IMR-90 (cell line): ENCODE measurements around the gene NUAK1. TPM values are rescaled to one million over a fixed set of nuclear protein-coding genes. Genes with fewer than 3 reads are reported as not detected.

Experiments
- ATAC-seq: fragments of 200-7000 bp; cut with Tn5 transposase; 2 replicates; pipeline ENCODE4 v1.9.1; 2020; ENCODE audit warnings: low read depth, mild to moderate bottlenecking, moderate library complexity
- BruUV-seq: library from RNA; stranded (reverse); fragments of 400-500 nt; replicated peaks from 2 replicates; lab custom pipeline; 2021; lab: Mats Ljungman, UMichigan
- CTCF ChIA-PET: fragments of 300-600 bp; formaldehyde crosslinking; extraction: SDS; loops from one replicate; lab custom pipeline; 2021; ENCODE audit warnings: antibody characterized with exemption; lab: Yijun Ruan, JAX
- POLR2A ChIA-PET: fragments of 300-600 bp; sonication (Branson Sonifier 250); formaldehyde crosslinking; loops from one replicate; lab custom pipeline; 2022; ENCODE audit warnings: antibody characterized with exemption; ENCODE audit not compliant: unreplicated experiment; lab: Charles Lee
- DNase-seq: peaks from one replicate; pipeline ENCODE4 v3.0.0; 2013
- H2AFZ ChIP-seq: replicated peaks from 2 replicates; pipeline ENCODE3; 2013; ENCODE audit warnings: low read length, mild to moderate bottlenecking; ENCODE audit not compliant: poor library complexity
- H2AK5ac ChIP-seq: 2 replicates; pipeline ENCODE4 v1.6.1; 2013; ENCODE audit warnings: low read depth, low read length, inconsistent platforms
- H2AK9ac ChIP-seq: replicated peaks from 2 replicates; pipeline ENCODE3; 2013; ENCODE audit warnings: mild to moderate bottlenecking, low read depth, low read length, moderate library complexity; ENCODE audit not compliant: poor library complexity
- H2BK120ac ChIP-seq: 2 replicates; pipeline ENCODE4 v1.6.1; 2013; ENCODE audit warnings: low read depth, low read length, inconsistent platforms
- H2BK15ac ChIP-seq: 3 replicates; pipeline ENCODE4 v1.6.1; 2013; ENCODE audit warnings: low read depth, low read length, inconsistent platforms
- H2BK20ac ChIP-seq: 2 replicates; pipeline ENCODE4 v1.6.1; 2013; ENCODE audit warnings: low read depth, mild to moderate bottlenecking, inconsistent platforms, low read length, moderate library complexity
- H2BK5ac ChIP-seq: 2 replicates; pipeline ENCODE4 v1.6.1; 2013; ENCODE audit warnings: mild to moderate bottlenecking, low read depth, low read length, inconsistent platforms; ENCODE audit not compliant: poor library complexity, severe bottlenecking
- H3K14ac ChIP-seq: replicated peaks from 2 replicates; pipeline ENCODE4 v1.6.1; 2013; ENCODE audit warnings: low read depth, low read length, inconsistent platforms
- H3K18ac ChIP-seq: 2 replicates; pipeline ENCODE4 v1.6.1; 2013; ENCODE audit warnings: low read depth, low read length, control low read depth
- H3K23ac ChIP-seq: 2 replicates; pipeline ENCODE4 v1.6.1; 2013; ENCODE audit warnings: low read depth, low read length, inconsistent platforms
- H3K27ac ChIP-seq: 2 replicates; pipeline ENCODE4 v1.5.1; 2013; ENCODE audit warnings: mild to moderate bottlenecking, control low read depth, low read length; ENCODE audit not compliant: insufficient read depth
- H3K27me3 ChIP-seq: 2 replicates; pipeline ENCODE4 v1.6.1; 2013; ENCODE audit warnings: low read length; ENCODE audit not compliant: control insufficient read depth, insufficient read depth
- H3K36me3 ChIP-seq: 2 replicates; pipeline ENCODE4 v1.6.1; 2013; ENCODE audit warnings: low read length, mixed read lengths; ENCODE audit not compliant: control insufficient read depth, insufficient read depth
- H3K4ac ChIP-seq: 2 replicates; pipeline ENCODE4 v1.6.1; 2013; ENCODE audit warnings: low read depth, low read length, inconsistent platforms
- H3K4me1 ChIP-seq: 2 replicates; pipeline ENCODE4 v1.6.1; 2013; ENCODE audit warnings: low read length, mixed read lengths; ENCODE audit not compliant: control insufficient read depth, insufficient read depth
- H3K4me2 ChIP-seq: 2 replicates; pipeline ENCODE4 v1.6.1; 2013; ENCODE audit warnings: low read depth, mild to moderate bottlenecking, control low read depth, low read length, moderate library complexity
- H3K4me3 ChIP-seq: 2 replicates; pipeline ENCODE4 v1.5.1; 2013; ENCODE audit warnings: low read depth, mild to moderate bottlenecking, control low read depth, low read length, moderate library complexity; ENCODE audit not compliant: insufficient read depth
- H3K56ac ChIP-seq: 2 replicates; pipeline ENCODE4 v1.6.1; 2013; ENCODE audit warnings: low read length, inconsistent platforms; ENCODE audit not compliant: insufficient read depth; ENCODE audit errors: extremely low read depth
- H3K79me1 ChIP-seq, 2 experiments: 2 replicates each; pipeline ENCODE4 v1.6.1; 2013; ENCODE audit warnings: low read length in 2 of 2, inconsistent platforms in 1 of 2, low read depth in 1 of 2
- H3K9ac ChIP-seq: 2 replicates; pipeline ENCODE4 v1.6.1; 2013; ENCODE audit warnings: low read depth, low read length, control low read depth
- H3K9me1 ChIP-seq: 2 replicates; pipeline ENCODE4 v1.6.1; 2013; ENCODE audit warnings: low read length, inconsistent platforms; ENCODE audit not compliant: insufficient read depth
- H3K9me3 ChIP-seq: 2 replicates; pipeline ENCODE4 v1.6.1; 2013; ENCODE audit warnings: low read length; ENCODE audit not compliant: control insufficient read depth, insufficient read depth
- H4K20me1 ChIP-seq: 2 replicates; pipeline ENCODE4 v1.6.1; 2013; ENCODE audit warnings: low read length, inconsistent platforms; ENCODE audit not compliant: insufficient read depth
- H4K5ac ChIP-seq: 2 replicates; pipeline ENCODE4 v1.6.1; 2013; ENCODE audit warnings: mild to moderate bottlenecking, low read depth, low read length, control low read depth
- H4K8ac ChIP-seq, 2 experiments: 2 replicates each; pipeline ENCODE4 v1.6.1; 2013; ENCODE audit warnings: low read depth in 2 of 2, low read length in 2 of 2, control low read depth in 1 of 2, inconsistent platforms in 1 of 2
- H4K91ac ChIP-seq: 2 replicates; pipeline ENCODE4 v1.6.1; 2013; ENCODE audit warnings: low read depth, low read length, inconsistent platforms; ENCODE audit not compliant: insufficient read depth
- BHLHE40 ChIP-seq: fragments of 150-350 bp; IDR thresholded peaks from 2 replicates; pipeline ENCODE4 v1.6.1; 2016; ENCODE audit warnings: mild to moderate bottlenecking, low read depth, low read length
- CEBPB ChIP-seq: IDR thresholded peaks from 2 replicates; pipeline ENCODE4 v1.6.1; 2012; ENCODE audit warnings: low read depth, low read length, improper control_type of control experiment
- CHD1 ChIP-seq: IDR thresholded peaks from 2 replicates; pipeline ENCODE4 v1.6.1; 2012; ENCODE audit warnings: low read depth, low read length, improper control_type of control experiment
- ELK1 ChIP-seq: fragments of 150-350 bp; IDR thresholded peaks from 2 replicates; pipeline ENCODE4 v1.6.1; 2016; ENCODE audit warnings: low read depth, mild to moderate bottlenecking, low read length, moderate library complexity, borderline replicate concordance
- FOS ChIP-seq: fragments of 150-350 bp; IDR thresholded peaks from 2 replicates; pipeline ENCODE4 v1.6.1; 2016; ENCODE audit warnings: low read depth, low read length
- MAFK ChIP-seq: IDR thresholded peaks from 2 replicates; pipeline ENCODE4 v1.6.1; 2012; ENCODE audit warnings: low read depth, low read length, improper control_type of control experiment
- MAZ ChIP-seq: IDR thresholded peaks from 2 replicates; pipeline ENCODE4 v1.6.1; 2012; ENCODE audit warnings: low read depth, mild to moderate bottlenecking, low read length, improper control_type of control experiment, moderate library complexity, borderline replicate concordance
- MXI1 ChIP-seq: IDR thresholded peaks from 2 replicates; pipeline ENCODE4 v1.6.1; 2012; ENCODE audit warnings: low read depth, mild to moderate bottlenecking, low read length, moderate library complexity, borderline replicate concordance
- NFE2L2 ChIP-seq: fragments of 150-350 bp; IDR thresholded peaks from 2 replicates; pipeline ENCODE4 v1.6.1; 2016; ENCODE audit warnings: low read depth, mild to moderate bottlenecking, low read length
- POLR2A ChIP-seq: IDR thresholded peaks from 2 replicates; pipeline ENCODE4 v1.6.1; 2012; ENCODE audit warnings: mild to moderate bottlenecking, low read depth, low read length
- RAD21 ChIP-seq: IDR thresholded peaks from 2 replicates; pipeline ENCODE4 v1.6.1; 2012; ENCODE audit warnings: low read length, improper control_type of control experiment
- RCOR1 ChIP-seq: IDR thresholded peaks from 2 replicates; pipeline ENCODE4 v1.6.1; 2012; ENCODE audit warnings: mild to moderate bottlenecking, low read length, improper control_type of control experiment; ENCODE audit not compliant: insufficient replicate concordance
- RFX5 ChIP-seq: IDR thresholded peaks from 2 replicates; pipeline ENCODE4 v1.8.0; 2012; ENCODE audit warnings: low read depth, mild to moderate bottlenecking, low read length, moderate library complexity
- SMC3 ChIP-seq: fragments of 150-350 bp; IDR thresholded peaks from 2 replicates; pipeline ENCODE4 v1.6.1; 2016; ENCODE audit warnings: low read depth, mild to moderate bottlenecking, antibody characterized with exemption, low read length, moderate library complexity
- WGBS, 2 experiments: methylation state at CpG; one replicate each; pipeline versions ENCODE4 v1.1.5 to v1.1.7; 2013; ENCODE audit warnings: missing lambda C conversion rate in 2 of 2; ENCODE audit not compliant: insufficient read length in 1 of 2; ENCODE audit errors: extremely low coverage in 2 of 2; 5-methylcytosine and 5-hydroxymethylcytosine counted together
- dilution Hi-C: fragments of 300-500 bp; cut with HindIII; formaldehyde crosslinking; loops from one replicate; pipeline ENCODE4 v1.14.3; 2018; ENCODE audit warnings: low sequenced_read_pairs; ENCODE audit not compliant: unreplicated experiment
- in situ Hi-C: fragments of 300-500 bp; cut with MboI; formaldehyde crosslinking; loops from 3 replicates; pipeline ENCODE4 v1.14.3; 2019; ENCODE audit warnings: low sequenced_read_pairs, inconsistent platforms, mixed read lengths
- intact Hi-C: fragments of 100-400 bp; cut with micrococcal nuclease; formaldehyde crosslinking; loops from 2 replicates; pipeline ENCODE4 v1.10.0; 2022
- polyA plus RNA-seq, 3 experiments: library from polyadenylated mRNA; depleted of rRNA; stranded (reverse); fragments of >200 nt; gene quantifications; 2 replicates each; pipeline ENCODE4 v1.2.3, GENCODE V29; 2012; ENCODE audit warnings: low replicate concordance in 1 of 3
- total RNA-seq: library from RNA; depleted of rRNA; stranded (reverse); fragments of >200 nt; gene quantifications from 2 replicates; pipeline ENCODE4 v1.2.3, GENCODE V29; 2012
- TF ChIP-seq, protein P1 (sequence below): fragments of 150-350 bp; IDR thresholded peaks from 2 replicates; pipeline ENCODE4 v1.6.1; 2017; ENCODE audit warnings: mild to moderate bottlenecking, antibody characterized with exemption, low read length, low read depth
- TF ChIP-seq, protein P2 (sequence below): conservative IDR thresholded peaks from 2 replicates; pipeline ENCODE4 v1.5.1; 2012; ENCODE audit warnings: mild to moderate bottlenecking, low read depth, low read length, improper control_type of control experiment

Gene NUAK1
- total and polyA plus RNA-seq, 2 of the 4 experiments (the other 2 are of a cell fraction), result 4.8 to 8.8 TPM

DNA sequence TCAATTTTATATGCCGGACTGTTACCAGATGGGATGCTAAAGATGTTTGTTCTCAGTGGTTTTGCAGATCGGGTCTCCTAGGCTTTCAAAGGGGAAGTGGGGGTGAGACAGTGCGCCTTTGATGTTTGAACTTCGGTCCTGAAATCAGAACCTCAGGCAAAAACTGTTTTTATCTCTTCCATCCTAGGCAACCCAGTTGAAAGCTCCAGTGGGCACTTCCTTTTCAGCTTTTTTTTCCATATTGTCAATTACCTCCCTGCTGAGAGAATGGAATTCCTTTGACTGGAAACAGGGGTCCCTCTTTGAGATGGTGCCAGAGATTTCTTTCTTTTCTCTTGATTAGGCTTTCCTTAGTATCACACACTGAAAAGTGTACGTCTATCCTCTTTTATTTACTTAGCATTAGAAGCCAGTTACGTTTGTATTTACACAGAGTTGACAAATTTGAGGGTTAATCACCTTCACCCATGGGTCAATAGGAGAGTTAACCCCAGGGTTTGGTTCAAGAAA is 40.0 kb downstream of the NUAK1 start:
- H2BK5ac ChIP-seq, result no peak overlapping the region
- H2AFZ ChIP-seq, result no peak overlapping the region
- H3K4me2 ChIP-seq, result no peak overlapping the region
- no peak overlapping the region for H2BK20ac ChIP-seq
- intact Hi-C loops, result no loop called here
- no peak overlapping the region for H2BK15ac ChIP-seq
- H3K79me1 ChIP-seq, result peaks cover 9 to 12% of the 10 kb centered on the region in 2 experiments; a peak in 2 of 4 replicates
- H3K27me3 ChIP-seq, result no peaks in the 10 kb centered on the region
- H3K9me3 ChIP-seq, result no peaks in the 10 kb centered on the region
- no peak overlapping the region for H2BK120ac ChIP-seq
- H4K5ac ChIP-seq, result no peak overlapping the region
- no peak overlapping the region for H3K4me3 ChIP-seq
- H4K91ac ChIP-seq, result no peak overlapping the region
- no peak overlapping the region for H3K18ac ChIP-seq
- no peak overlapping the region for H3K4ac ChIP-seq
- no peak for ATAC-seq
- H3K4me1 ChIP-seq, result peaks cover 1% of the 10 kb centered on the region; the same call in 1 of the 2 replicates
- POLR2A ChIA-PET, result no interaction called here
- H4K20me1 ChIP-seq, result no peaks in the 10 kb centered on the region; the same call in 1 of the 2 replicates
- H3K9me1 ChIP-seq, result peaks cover 10% of the 10 kb centered on the region; the same call in 1 of the 2 replicates
- CTCF ChIA-PET, result interaction anchor here (0.9 kb wide), 1 partner anchor 9 kb away, joined by 3 read pairs; no protein-coding TSS in a partner anchor
- in situ Hi-C loops, result no loop called here
- H3K23ac ChIP-seq, result no peak overlapping the region
- no peak overlapping the region for H3K56ac ChIP-seq
- dilution Hi-C loops, result no loop called here
- H3K36me3 ChIP-seq, result peaks cover 15% of the 10 kb centered on the region
- TF ChIP-seq ELK1, result no peak
- TF ChIP-seq, protein P1, sequence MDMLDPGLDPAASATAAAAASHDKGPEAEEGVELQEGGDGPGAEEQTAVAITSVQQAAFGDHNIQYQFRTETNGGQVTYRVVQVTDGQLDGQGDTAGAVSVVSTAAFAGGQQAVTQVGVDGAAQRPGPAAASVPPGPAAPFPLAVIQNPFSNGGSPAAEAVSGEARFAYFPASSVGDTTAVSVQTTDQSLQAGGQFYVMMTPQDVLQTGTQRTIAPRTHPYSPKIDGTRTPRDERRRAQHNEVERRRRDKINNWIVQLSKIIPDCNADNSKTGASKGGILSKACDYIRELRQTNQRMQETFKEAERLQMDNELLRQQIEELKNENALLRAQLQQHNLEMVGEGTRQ, result no peak
- no peak for TF ChIP-seq MAFK
- TF ChIP-seq RCOR1, result no peak
- TF ChIP-seq POLR2A, result no peak
- no peak for TF ChIP-seq CHD1
- TF ChIP-seq MAZ, result no peak
- no peak for TF ChIP-seq RFX5
- TF ChIP-seq MXI1, result no peak
- no peak for TF ChIP-seq SMC3
- TF ChIP-seq BHLHE40, result no peak
- TF ChIP-seq NFE2L2, result no peak
- TF ChIP-seq CEBPB, result no peak
- TF ChIP-seq FOS, result no peak
- TF ChIP-seq, protein P2, sequence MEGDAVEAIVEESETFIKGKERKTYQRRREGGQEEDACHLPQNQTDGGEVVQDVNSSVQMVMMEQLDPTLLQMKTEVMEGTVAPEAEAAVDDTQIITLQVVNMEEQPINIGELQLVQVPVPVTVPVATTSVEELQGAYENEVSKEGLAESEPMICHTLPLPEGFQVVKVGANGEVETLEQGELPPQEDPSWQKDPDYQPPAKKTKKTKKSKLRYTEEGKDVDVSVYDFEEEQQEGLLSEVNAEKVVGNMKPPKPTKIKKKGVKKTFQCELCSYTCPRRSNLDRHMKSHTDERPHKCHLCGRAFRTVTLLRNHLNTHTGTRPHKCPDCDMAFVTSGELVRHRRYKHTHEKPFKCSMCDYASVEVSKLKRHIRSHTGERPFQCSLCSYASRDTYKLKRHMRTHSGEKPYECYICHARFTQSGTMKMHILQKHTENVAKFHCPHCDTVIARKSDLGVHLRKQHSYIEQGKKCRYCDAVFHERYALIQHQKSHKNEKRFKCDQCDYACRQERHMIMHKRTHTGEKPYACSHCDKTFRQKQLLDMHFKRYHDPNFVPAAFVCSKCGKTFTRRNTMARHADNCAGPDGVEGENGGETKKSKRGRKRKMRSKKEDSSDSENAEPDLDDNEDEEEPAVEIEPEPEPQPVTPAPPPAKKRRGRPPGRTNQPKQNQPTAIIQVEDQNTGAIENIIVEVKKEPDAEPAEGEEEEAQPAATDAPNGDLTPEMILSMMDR, result no peak
- TF ChIP-seq RAD21, result no peak
- H2AK5ac ChIP-seq, result no peak overlapping the region
- H3K14ac ChIP-seq, result no peak overlapping the region
- no peak overlapping the region for H4K8ac ChIP-seq
- WGBS, 2 experiments, result no CpG with 5 or more reads among the region's 6 CpGs
- no peak overlapping the region for H3K27ac ChIP-seq
- DNase-seq, result no peak
- H2AK9ac ChIP-seq, result no peak overlapping the region
- BruUV-seq, result no TSS peak
- H3K9ac ChIP-seq, result no peak overlapping the region
